ENCODE data around the gene DHX35. TPM values are rescaled to one million over a fixed set of nuclear protein-coding genes. Genes with fewer than 3 reads are reported as not detected.

Gene DHX35
- total RNA-seq, 1 experiment from 2014 or later: 12.2 TPM

- ChIA-PET POLR2A (interaction anchor here (0.5 kb wide), 1 partner anchor 73 kb away, joined by 3 read pairs; no protein-coding TSS in a partner anchor), CTCF (no interaction called here)
- intact Hi-C loops (cut with micrococcal nuclease; ENCODE audit: unreplicated experiment): no loop called here
- Histone ChIP-seq H3K4me1 (ENCODE audit: control insufficient read depth, insufficient read depth, low read length) (no peaks in the 10 kb centered on the region), H3K27me3 (ENCODE audit: control insufficient read depth, insufficient read depth, low read length) (no peaks in the 10 kb centered on the region), H3K9me3 (ENCODE audit: control insufficient read depth, insufficient read depth, low read depth, low read length) (no peaks in the 10 kb centered on the region), H3K27ac (ENCODE audit: low read length) (no peak overlapping the region), H3K4me3 (ENCODE audit: low read depth in 2 of 2, low read length in 2 of 2) (no peak overlapping the region), H3K36me3 (ENCODE audit: control insufficient read depth, insufficient read depth, low read length) (peaks cover 5% of the 10 kb centered on the region; the same call in 1 of the 2 replicates)
- in situ Hi-C loops (cut with HindIII; ENCODE audit: low pct_unique_long_range_greater_than_20kb, low sequenced_read_pairs): no loop called here
- TF ChIP-seq CTCF (IDR thresholded peaks at IDR 0.05): no peak
- TF ChIP-seq SIN3A (IDR thresholded peaks at IDR 0.05; ENCODE audit: borderline replicate concordance, insufficient read depth, low read depth, low read length): no peak
- no peak for TF ChIP-seq REST (IDR thresholded peaks at IDR 0.05; ENCODE audit: insufficient read depth in 1 of 2, low read depth in 2 of 2, low read length in 1 of 2)
- TF ChIP-seq TCF7L2 (IDR thresholded peaks at IDR 0.05; ENCODE audit: low read depth, low read length): no peak
- TF ChIP-seq POLR2AphosphoS5 (IDR thresholded peaks at IDR 0.05; ENCODE audit: low read depth, low read length): no peak
- no peak for ATAC-seq
- no TSS peak for BruUV-seq (replicated peaks)
- no peak for DNase-seq (ENCODE audit: low read depth, low spot score)
Observed at GRCh38 chr20:39039261-39039660, 77.1 kb downstream of the DHX35 start.

DNA sequence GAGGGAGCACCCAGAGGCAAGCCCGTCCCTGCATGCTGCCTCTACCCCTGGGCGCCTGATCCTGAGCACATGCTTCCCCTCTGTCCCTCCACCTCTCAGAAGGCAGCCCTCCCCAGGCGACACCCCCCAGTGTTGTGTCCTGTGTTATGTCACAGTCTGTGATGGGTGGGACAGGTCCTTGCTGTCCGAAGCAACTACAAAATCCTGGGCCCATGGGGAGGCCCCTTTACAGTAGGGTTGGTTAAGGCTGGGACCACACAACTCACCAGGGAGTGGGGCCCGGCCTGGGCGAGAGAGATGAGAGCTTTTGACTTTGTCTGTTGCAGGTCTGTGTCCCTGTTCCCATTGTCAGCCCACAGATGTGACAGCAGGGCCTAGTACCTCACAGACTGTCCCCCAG is 78.0 kb downstream of the DHX35 start:
- TF ChIP-seq POLR2AphosphoS5 (IDR thresholded peaks at IDR 0.05; ENCODE audit: low read depth, low read length): no peak
- TF ChIP-seq TCF7L2 (IDR thresholded peaks at IDR 0.05; ENCODE audit: low read depth, low read length): no peak
- no peak for TF ChIP-seq SIN3A (IDR thresholded peaks at IDR 0.05; ENCODE audit: borderline replicate concordance, insufficient read depth, low read depth, low read length)
- no peak for TF ChIP-seq CTCF (IDR thresholded peaks at IDR 0.05)
- TF ChIP-seq REST (IDR thresholded peaks at IDR 0.05; ENCODE audit: insufficient read depth in 1 of 2, low read depth in 2 of 2, low read length in 1 of 2): no peak
- intact Hi-C loops (cut with micrococcal nuclease; ENCODE audit: unreplicated experiment) (no loop called here), in situ Hi-C loops (cut with HindIII; ENCODE audit: low pct_unique_long_range_greater_than_20kb, low sequenced_read_pairs) (no loop called here)
- DNase-seq (ENCODE audit: low read depth, low spot score): no peak
- Histone ChIP-seq H3K27me3 (ENCODE audit: control insufficient read depth, insufficient read depth, low read length) (no peaks in the 10 kb centered on the region), H3K27ac (ENCODE audit: low read length) (no peak overlapping the region), H3K4me3 (ENCODE audit: low read depth in 2 of 2, low read length in 2 of 2) (no peak overlapping the region), H3K36me3 (ENCODE audit: control insufficient read depth, insufficient read depth, low read length) (peaks cover 5% of the 10 kb centered on the region; the same call in 1 of the 2 replicates), H3K4me1 (ENCODE audit: control insufficient read depth, insufficient read depth, low read length) (no peaks in the 10 kb centered on the region), H3K9me3 (ENCODE audit: control insufficient read depth, insufficient read depth, low read depth, low read length) (no peaks in the 10 kb centered on the region)
- ATAC-seq: no peak
- CTCF ChIA-PET: no interaction called here
- POLR2A ChIA-PET: no interaction called here
- no TSS peak for BruUV-seq (replicated peaks)

All from Panc1 (cell line).